ENCODE data around the gene PCBP3.

The PCBP3 gene

GRCh38 chr21:45931397-45931969 is 288.0 kb downstream of the PCBP3 start:
- DNase-seq (ENCODE audit: low read depth), result no peak

DNA sequence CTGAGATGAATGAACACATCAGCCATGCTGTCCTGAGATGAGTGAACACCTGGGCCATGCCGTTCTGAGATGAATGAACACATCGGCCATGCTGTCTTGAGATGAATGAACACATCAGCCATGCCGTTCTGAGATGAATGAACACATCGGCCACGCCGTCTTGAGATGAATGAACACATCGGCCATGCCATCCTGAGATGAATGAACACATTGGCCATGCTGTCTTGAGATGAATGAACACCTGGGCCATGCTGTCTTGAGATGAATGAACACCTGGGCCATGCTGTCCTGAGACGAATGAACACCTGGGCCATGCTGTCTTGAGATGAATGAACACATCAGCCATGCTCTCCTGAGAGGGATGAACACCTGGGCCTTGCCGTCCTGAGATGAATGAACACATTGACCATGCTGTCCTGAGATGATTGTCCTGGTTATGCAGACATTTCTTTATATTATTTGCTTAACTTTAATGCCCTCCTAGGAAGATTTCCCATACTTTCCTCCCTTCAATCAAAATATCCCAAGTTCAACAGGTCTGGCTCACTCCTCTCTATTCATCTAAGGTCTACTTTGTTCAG is 289.5 kb downstream of the PCBP3 start:
- no peak for DNase-seq (ENCODE audit: low read depth)

GRCh38 chr21:45934085-45934484 is 290.6 kb downstream of the PCBP3 start:
- DNase-seq (ENCODE audit: low read depth), result no peak

GRCh38 chr21:45934554-45934953 is 291.0 kb downstream of the PCBP3 start:
- no peak for DNase-seq (ENCODE audit: low read depth)

DNA sequence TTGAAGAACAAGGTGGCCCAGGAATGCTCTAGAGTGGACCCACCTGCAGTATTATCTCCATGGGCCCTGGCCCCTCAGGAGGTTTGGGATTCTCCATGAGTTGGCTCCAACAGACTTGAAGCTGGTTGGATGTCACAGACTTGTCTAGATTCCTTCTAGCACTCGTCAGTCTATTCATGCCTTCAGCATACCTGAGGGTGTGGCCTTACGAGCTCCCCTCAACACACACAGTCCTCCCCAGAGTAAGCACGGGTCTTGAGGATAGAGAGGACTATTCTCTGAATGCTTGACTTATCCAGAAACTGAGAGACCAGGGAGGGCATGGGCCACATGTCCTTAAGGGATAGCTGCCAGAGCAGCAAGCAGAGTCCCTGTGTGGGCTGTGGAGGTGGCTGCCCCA is 292.1 kb downstream of the PCBP3 start:
- no peak for DNase-seq (ENCODE audit: low read depth)

DNA sequence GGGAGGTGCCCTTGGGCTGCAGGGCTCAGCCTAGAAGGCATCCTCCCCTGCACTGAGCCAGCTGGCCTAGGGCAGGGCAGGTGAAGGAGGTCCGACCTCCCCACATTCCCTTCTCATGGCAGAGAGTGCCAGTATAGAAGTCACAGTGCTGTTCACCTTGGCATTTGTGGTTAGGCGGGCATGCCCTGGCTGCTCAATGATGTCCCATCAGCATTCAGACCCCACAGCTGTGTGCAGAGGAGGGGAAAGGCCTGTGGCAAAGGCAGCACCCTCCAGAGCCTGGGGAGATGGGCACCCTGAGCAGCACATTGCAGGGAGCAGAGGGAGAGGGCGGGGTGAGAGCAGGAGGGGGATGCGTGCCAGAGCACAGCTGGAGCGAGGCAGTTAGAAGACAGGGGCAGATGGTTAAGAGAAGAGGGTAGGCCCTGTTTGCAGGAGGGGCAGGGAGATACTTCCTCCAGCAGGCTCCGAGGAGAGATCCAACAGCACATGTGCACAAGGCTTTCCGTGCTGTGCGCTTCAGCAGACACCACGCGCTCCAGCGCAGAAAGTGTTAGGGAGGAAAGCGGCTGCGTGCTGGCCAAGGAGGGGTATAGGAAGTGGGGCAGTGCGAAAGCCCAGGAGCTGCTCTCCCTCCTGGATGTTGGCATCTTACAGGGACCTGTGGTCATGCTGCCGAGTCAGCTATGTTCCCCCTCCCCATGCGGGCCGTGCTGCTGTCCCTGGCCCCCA is 294.4 kb downstream of the PCBP3 start:
- no peak for DNase-seq (ENCODE audit: low read depth)

DNA sequence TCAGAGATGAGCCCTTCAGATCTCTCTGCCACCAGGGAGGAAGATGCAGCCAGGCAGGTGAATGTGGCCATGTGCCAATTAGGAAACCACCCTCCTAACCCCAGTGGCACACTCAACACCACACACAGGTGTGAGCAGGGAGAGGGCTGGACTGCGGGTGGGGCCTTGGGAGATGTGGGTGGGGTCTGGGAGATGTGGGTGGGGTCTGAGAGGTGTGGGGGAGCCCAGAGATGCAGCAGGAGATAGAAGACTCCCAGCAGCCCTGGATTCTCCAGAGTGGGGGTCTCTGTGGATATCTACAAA is 294.9 kb downstream of the PCBP3 start:
- no peak for DNase-seq (ENCODE audit: low read depth)

- no peak for DNase-seq (ENCODE audit: low read depth)
These were observed 295.4 kb downstream of the PCBP3 start for GRCh38 chr21:45938811-45939520.

DNA sequence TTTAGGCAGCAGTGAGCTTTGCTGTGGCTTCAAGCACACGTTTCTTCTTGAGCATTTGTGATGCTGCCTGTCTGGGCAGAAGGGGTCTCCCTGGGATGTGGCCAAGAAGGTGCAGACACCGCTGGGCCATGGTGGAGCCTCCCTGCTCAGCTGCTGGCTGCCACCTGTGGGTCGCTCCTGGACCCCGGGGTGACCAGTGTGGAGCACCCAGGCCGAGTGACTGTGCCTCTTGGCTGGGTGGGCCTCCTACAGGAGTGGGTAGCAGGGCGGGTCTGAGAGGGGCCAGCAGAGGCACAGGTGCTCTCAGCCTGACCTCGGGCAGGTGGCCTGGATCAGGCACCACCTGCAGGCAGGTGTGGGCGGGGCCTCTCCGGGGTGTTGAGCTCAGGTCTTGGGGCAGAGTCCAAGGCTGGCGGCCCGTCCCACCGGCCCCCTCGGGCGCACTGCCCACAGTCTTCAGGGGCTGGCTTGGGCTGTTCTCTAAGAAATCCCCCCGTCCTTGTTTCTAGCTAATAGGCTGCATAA is 296.1 kb downstream of the PCBP3 start:
- DNase-seq (ENCODE audit: low read depth), result no peak

DNA sequence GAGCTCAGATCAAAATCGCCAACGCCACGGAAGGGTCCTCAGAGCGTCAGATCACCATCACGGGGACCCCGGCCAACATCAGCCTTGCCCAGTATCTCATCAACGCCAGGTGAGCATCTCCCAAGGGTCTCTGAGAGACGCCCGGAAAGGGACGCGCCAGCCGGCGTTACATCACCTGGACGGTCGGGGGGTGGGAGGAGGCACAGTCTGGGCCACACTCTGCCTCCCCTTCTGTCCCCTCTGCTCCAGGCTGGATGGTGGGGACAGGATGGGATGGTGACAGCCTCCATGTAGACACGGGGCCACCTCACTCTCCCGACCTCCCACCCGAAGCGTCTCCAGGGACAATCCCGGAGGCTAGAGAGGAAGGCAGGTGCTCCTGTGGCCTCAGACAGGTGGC is 296.6 kb downstream of the PCBP3 start:
- no peak for DNase-seq (ENCODE audit: low read depth)

GRCh38 chr21:45940621-45941337 is 297.3 kb downstream of the PCBP3 start:
- DNase-seq (ENCODE audit: low read depth), result no peak

- DNase-seq (ENCODE audit: low read depth), result no peak
These were observed 297.8 kb downstream of the PCBP3 start for GRCh38 chr21:45941338-45941710.

- DNase-seq (ENCODE audit: low read depth), result no peak
These were observed 298.4 kb downstream of the PCBP3 start for GRCh38 chr21:45941717-45942546.

DNA sequence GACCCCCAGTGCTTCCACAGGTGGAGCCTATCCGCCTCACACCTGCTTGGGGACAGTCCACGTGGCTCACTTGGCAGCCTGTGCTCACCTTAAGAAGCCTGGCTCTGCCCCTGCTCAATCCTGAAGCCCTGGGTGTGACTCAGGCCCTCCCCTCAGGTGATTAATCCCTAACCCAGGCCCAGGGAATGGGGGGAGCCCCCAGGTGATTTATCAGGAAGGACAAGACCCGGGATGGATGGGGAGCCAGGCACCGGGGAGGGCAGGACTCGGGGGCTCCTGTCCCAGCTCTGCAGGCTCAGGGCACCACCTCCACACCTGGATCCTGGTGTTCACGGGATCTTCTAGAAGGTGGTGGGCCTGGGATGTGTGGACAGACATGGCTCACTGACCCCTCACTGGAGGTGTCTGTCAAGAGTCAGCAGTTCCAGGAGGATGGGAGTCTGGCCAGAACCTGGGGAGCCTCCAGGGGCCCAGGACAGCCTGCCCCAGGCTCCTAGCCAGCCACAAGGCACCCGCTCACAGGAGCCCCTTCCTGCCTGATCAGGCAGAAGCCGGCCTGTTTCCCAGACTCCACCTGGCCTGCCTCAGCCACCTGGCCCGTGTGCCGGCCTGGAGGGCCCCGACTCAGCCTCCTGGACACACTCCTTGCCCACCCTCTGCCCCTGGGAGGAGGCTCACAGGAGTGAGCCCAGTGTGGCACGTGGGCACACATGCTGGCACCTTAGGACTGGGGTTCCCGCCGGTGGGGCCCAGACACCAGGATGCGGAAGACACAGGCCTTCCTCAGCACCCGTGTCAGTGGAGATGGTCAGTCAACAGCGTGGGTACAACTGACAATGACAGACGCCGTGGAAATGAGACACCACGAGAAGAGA is 299.5 kb downstream of the PCBP3 start:
- DNase-seq (ENCODE audit: low read depth), result no peak

- no peak for DNase-seq (ENCODE audit: low read depth)
These were observed 300.4 kb downstream of the PCBP3 start for GRCh38 chr21:45943630-45944540.

DNA sequence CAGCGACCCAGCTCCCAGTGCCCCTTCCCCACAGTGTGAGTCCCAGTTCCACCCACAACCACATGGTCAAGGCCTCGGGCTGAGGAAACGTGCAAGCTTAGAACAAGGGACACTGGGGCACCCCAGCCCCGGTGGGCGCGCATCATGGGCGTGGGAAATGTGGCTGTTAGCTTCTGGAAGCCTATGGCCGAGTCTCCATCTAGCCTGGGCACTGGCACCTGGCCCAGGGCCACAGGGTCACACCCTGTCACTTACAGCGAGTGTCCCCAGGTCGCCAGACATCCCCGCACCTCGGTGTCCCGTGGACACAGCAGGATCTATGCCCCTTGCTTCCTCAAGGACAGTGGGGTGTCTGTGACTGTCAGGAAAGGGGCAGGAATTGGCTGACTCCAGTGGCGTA is 301.1 kb downstream of the PCBP3 start:
- no peak for DNase-seq (ENCODE audit: low read depth)

DNA sequence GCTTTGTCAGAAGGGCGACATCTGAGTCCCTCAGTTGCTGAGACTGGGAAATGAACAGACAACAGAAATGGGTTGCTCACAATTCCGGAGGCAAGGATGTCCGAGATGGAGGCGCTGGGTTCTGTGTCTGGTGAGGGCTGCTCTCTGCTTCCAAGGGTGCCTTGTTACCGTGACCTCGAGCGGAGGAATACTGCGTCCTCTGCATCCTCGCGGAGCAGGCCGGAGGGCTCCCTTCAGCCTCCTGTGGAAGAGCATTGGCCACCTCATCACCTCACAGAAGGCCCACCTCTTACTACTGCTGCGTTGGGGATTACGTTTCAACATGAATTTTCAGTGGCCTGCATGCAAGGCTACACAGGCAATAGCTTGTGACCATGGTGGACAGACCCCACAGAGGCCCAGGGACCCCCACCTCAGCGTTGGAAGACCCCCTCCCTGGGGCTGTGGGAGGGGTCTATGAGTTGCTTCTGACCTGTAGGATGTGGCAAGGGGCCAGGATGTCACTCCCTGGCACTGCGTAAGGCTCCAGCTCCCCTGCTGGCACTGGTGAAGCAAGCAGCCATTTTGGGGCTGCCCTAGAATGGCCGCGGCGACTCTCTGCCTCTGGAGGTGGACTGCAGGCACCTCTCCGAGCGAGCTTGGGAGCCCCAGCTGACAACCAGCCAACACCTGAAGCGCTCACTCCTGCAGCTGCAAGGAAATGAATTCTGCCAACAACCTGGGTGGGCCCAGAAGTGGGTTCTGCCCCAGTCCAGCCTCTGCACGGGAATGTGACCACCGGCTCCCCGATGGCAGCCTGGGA is 301.7 kb downstream of the PCBP3 start:
- no peak for DNase-seq (ENCODE audit: low read depth)

- DNase-seq (ENCODE audit: low read depth), result no peak
These were observed 302.3 kb downstream of the PCBP3 start for GRCh38 chr21:45945868-45946210.

DNA sequence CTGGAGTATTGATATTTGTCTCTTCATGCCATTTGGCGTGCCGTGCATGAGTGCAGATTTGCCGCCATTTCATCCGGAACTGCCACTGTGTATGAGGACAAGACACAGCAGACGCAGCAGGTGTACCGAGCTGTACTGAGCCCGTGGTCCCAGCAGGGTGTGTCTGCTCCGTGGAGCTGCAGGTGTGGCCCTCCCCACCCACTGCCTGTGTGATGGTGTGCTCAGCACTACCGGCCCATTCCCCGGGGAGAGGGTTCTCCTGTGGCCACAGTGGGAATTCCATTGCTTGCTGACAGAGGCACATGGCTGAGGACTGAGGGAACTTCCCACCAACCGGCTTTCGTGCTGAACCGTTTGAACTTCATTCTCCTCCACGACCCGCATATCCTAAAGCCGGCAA is 303.8 kb downstream of the PCBP3 start:
- no peak for DNase-seq (ENCODE audit: low read depth)
